WTC11 (cell line): ENCODE data around the gene PTCSC3. TPM values are rescaled to one million over a fixed set of nuclear protein-coding genes. Genes with fewer than 3 reads are reported as not detected.

ENCODE experiments used
- ATAC-seq: fragments of 200-7000 bp; cut with Tn5 transposase; 2 replicates; pipeline ENCODE4 v1.10.0; 2021; ENCODE audit warnings: mild to moderate bottlenecking, moderate library complexity
- CTCF ChIA-PET: fragments of 300-600 bp; sonication (Branson Sonifier 250); formaldehyde crosslinking; loops from one replicate; lab custom pipeline; 2021; ENCODE audit warnings: antibody characterized with exemption; lab: Charles Lee
- POLR2A ChIA-PET: fragments of 350-600 bp; sonication (Branson Sonifier 250); formaldehyde crosslinking; loops from one replicate; lab custom pipeline; 2021; ENCODE audit warnings: antibody characterized with exemption; lab: Charles Lee
- DNase-seq: peaks from one replicate; pipeline ENCODE4 v3.0.0; 2021; ENCODE audit warnings: low spot score
- H3K27ac Mint-ChIP-seq: 2 replicates; pipeline ENCODE4 v1.8.0; 2021; ENCODE audit warnings: mixed read lengths
- H3K27me3 Mint-ChIP-seq: 2 replicates; pipeline ENCODE4 v1.8.0; 2021; ENCODE audit warnings: low read depth, mild to moderate bottlenecking, moderate library complexity, mixed read lengths
- H3K36me3 Mint-ChIP-seq: 2 replicates; pipeline ENCODE4 v1.8.0; 2021; ENCODE audit warnings: mixed read lengths
- H3K4me1 Mint-ChIP-seq: 2 replicates; pipeline ENCODE4 v1.8.0; 2022; ENCODE audit warnings: mixed read lengths
- H3K4me3 Mint-ChIP-seq: 2 replicates; pipeline ENCODE4 v1.8.0; 2021; ENCODE audit warnings: mild to moderate bottlenecking, moderate library complexity, mixed read lengths
- H3K9me3 Mint-ChIP-seq: 2 replicates; pipeline ENCODE4 v1.8.0; 2021; ENCODE audit warnings: mixed read lengths
- ELF4 ChIP-seq: sonication (generic); formaldehyde crosslinking; IDR thresholded peaks from 2 replicates; pipeline ENCODE4 v1.8.1; 2022; ENCODE audit warnings: low read depth, mild to moderate bottlenecking, moderate library complexity, missing genetic modification reagents
- EMX1 ChIP-seq: fragments of 250-450 bp; sonication (Bioruptor Pico); IDR thresholded peaks from 2 replicates; pipeline ENCODE4 v1.8.0; 2021; ENCODE audit warnings: mild to moderate bottlenecking
- GRHL2 ChIP-seq: fragments of 250-450 bp; sonication (Bioruptor Pico); IDR thresholded peaks from 2 replicates; pipeline ENCODE4 v1.8.0; 2022; ENCODE audit warnings: mild to moderate bottlenecking, moderate library complexity; ENCODE audit not compliant: insufficient replicate concordance, severe bottlenecking
- MXD4 ChIP-seq: fragments of 250-450 bp; sonication (Bioruptor Pico); IDR thresholded peaks from 2 replicates; pipeline ENCODE4 v1.8.0; 2021; ENCODE audit warnings: mild to moderate bottlenecking, moderate library complexity, borderline replicate concordance
- TCF7 ChIP-seq: sonication (generic); formaldehyde crosslinking; IDR thresholded peaks from 2 replicates; pipeline ENCODE4 v1.8.0; 2022; ENCODE audit warnings: mild to moderate bottlenecking, low read depth, missing genetic modification reagents, moderate library complexity
- ZBTB21 ChIP-seq: sonication (generic); formaldehyde crosslinking; IDR thresholded peaks from 2 replicates; pipeline ENCODE4 v1.8.1; 2023; ENCODE audit warnings: mild to moderate bottlenecking, missing genetic modification reagents, borderline replicate concordance
- ZNF121 ChIP-seq: sonication (generic); formaldehyde crosslinking; IDR thresholded peaks from 2 replicates; pipeline ENCODE4 v1.8.0; 2023; ENCODE audit warnings: missing genetic modification reagents
- ZNF671 ChIP-seq: fragments of 250-450 bp; sonication (Bioruptor Pico); IDR thresholded peaks from 2 replicates; pipeline ENCODE4 v1.8.0; 2021; ENCODE audit warnings: mild to moderate bottlenecking
- total RNA-seq: library from RNA; stranded (reverse); gene quantifications from 3 replicates; pipeline ENCODE4 v1.2.3, GENCODE V29; 2021
- TF ChIP-seq, protein P1 (sequence below): fragments of 250-450 bp; sonication (Bioruptor Pico); IDR thresholded peaks from 2 replicates; pipeline ENCODE4 v1.9.0; 2021; ENCODE audit warnings: mild to moderate bottlenecking
- TF ChIP-seq, protein P2 (sequence below): sonication (generic); formaldehyde crosslinking; conservative IDR thresholded peaks from 2 replicates; pipeline ENCODE4 v1.8.1; 2022; ENCODE audit warnings: mild to moderate bottlenecking, missing genetic modification reagents
- TF ChIP-seq, protein P3 (sequence below): sonication (generic); formaldehyde crosslinking; IDR thresholded peaks from 2 replicates; pipeline ENCODE4 v1.8.1; 2022; ENCODE audit warnings: low read depth, mild to moderate bottlenecking, moderate library complexity, missing genetic modification reagents, borderline replicate concordance
- TF ChIP-seq, protein P4 (sequence below): fragments of 200-600 bp; IDR thresholded peaks from 2 replicates; pipeline ENCODE4 v1.8.0; 2022; ENCODE audit warnings: antibody characterized with exemption
- TF ChIP-seq, protein P5 (sequence below): sonication (generic); formaldehyde crosslinking; IDR thresholded peaks from 2 replicates; pipeline ENCODE4 v1.8.1; 2023; ENCODE audit warnings: mild to moderate bottlenecking, missing genetic modification reagents, moderate library complexity
- TF ChIP-seq, protein P6 (sequence below): sonication (generic); formaldehyde crosslinking; IDR thresholded peaks from 2 replicates; pipeline ENCODE4 v1.8.0; 2022; ENCODE audit warnings: mild to moderate bottlenecking, missing genetic modification reagents
- TF ChIP-seq, protein P7 (sequence below): fragments of 250-450 bp; sonication (Bioruptor Pico); IDR thresholded peaks from 2 replicates; pipeline ENCODE4 v1.9.0; 2021; ENCODE audit warnings: mild to moderate bottlenecking, borderline replicate concordance
- TF ChIP-seq, protein P8 (sequence below): sonication (generic); formaldehyde crosslinking; IDR thresholded peaks from 2 replicates; pipeline ENCODE4 v1.8.0; 2022; ENCODE audit warnings: mild to moderate bottlenecking, missing genetic modification reagents
- TF ChIP-seq, protein P9 (sequence below): sonication (generic); formaldehyde crosslinking; IDR thresholded peaks from 2 replicates; pipeline ENCODE4 v1.8.1; 2022; ENCODE audit warnings: missing genetic modification reagents, borderline replicate concordance
- TF ChIP-seq, protein P10 (sequence below): sonication (generic); formaldehyde crosslinking; IDR thresholded peaks from 2 replicates; pipeline ENCODE4 v1.8.1; 2023; ENCODE audit warnings: mild to moderate bottlenecking, missing genetic modification reagents

The PTCSC3 gene
- total RNA-seq, 1 experiment from 2014 or later: not detected

DNA sequence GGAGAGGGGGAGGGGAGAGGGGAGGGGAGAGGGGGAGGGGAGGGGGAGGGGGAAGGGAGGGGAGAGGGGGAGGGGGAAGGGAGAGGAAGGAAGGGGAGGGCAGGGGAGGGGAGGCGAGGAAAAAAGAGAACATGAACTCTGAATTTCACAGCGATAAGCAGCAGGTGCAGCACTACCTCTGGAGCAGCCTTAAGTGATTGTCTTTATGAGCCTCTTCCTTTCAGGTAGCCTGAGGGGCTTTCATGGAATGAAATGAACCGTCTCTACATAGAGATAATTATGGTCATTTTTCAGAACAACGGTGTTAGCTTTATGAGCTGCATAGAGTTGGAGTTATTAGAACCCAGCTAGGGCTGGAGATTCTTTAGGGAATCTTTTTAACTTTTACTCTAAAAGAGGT lies 18.1 kb upstream of the PTCSC3 start (continued):
- TF ChIP-seq, protein P1, sequence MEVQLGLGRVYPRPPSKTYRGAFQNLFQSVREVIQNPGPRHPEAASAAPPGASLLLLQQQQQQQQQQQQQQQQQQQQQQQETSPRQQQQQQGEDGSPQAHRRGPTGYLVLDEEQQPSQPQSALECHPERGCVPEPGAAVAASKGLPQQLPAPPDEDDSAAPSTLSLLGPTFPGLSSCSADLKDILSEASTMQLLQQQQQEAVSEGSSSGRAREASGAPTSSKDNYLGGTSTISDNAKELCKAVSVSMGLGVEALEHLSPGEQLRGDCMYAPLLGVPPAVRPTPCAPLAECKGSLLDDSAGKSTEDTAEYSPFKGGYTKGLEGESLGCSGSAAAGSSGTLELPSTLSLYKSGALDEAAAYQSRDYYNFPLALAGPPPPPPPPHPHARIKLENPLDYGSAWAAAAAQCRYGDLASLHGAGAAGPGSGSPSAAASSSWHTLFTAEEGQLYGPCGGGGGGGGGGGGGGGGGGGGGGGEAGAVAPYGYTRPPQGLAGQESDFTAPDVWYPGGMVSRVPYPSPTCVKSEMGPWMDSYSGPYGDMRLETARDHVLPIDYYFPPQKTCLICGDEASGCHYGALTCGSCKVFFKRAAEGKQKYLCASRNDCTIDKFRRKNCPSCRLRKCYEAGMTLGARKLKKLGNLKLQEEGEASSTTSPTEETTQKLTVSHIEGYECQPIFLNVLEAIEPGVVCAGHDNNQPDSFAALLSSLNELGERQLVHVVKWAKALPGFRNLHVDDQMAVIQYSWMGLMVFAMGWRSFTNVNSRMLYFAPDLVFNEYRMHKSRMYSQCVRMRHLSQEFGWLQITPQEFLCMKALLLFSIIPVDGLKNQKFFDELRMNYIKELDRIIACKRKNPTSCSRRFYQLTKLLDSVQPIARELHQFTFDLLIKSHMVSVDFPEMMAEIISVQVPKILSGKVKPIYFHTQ (CRISPR knock-in tag): no peak
- no peak for TF ChIP-seq TCF7 (CRISPR knock-in tag)
- TF ChIP-seq, protein P2, sequence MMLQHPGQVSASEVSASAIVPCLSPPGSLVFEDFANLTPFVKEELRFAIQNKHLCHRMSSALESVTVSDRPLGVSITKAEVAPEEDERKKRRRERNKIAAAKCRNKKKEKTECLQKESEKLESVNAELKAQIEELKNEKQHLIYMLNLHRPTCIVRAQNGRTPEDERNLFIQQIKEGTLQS (CRISPR knock-in tag): no peak
- TF ChIP-seq GRHL2: no peak

DNA sequence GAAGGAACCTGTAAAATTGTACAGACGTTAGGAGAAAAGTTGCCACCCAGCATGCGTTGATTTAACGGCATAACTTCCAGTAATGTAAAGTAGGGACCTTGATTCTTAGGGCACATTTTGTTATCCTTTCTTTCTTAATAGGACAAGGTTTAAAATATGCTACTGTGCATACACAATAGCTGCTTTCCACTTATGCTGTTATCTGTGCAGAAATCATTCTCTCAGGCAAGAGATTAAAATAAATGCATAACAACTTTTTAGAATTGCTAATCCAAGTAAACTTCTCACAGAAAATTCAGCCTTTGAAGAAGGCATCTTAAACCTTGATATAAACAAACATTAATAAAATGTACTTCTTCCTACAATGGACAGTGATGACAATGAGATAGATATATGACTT lies 16.0 kb upstream of the PTCSC3 start:
- ChIA-PET POLR2A (no interaction called here), CTCF (no interaction called here)
- DNase-seq: no peak
- Mint-ChIP-seq H3K36me3 (no peaks in the 10 kb centered on the region), H3K9me3 (no peaks in the 10 kb centered on the region), H3K4me1 (no peaks in the 10 kb centered on the region), H3K27ac (no peak overlapping the region), H3K4me3 (no peak overlapping the region), H3K27me3 (no peaks in the 10 kb centered on the region)
- TF ChIP-seq ZNF121 (no peak), ZBTB21 (CRISPR knock-in tag) (no peak), ZNF671 (CRISPR knock-in tag) (no peak), MXD4 (CRISPR knock-in tag) (no peak), TCF7 (CRISPR knock-in tag) (no peak), ELF4 (CRISPR knock-in tag) (no peak), EMX1 (no peak)
- TF ChIP-seq, protein P3, sequence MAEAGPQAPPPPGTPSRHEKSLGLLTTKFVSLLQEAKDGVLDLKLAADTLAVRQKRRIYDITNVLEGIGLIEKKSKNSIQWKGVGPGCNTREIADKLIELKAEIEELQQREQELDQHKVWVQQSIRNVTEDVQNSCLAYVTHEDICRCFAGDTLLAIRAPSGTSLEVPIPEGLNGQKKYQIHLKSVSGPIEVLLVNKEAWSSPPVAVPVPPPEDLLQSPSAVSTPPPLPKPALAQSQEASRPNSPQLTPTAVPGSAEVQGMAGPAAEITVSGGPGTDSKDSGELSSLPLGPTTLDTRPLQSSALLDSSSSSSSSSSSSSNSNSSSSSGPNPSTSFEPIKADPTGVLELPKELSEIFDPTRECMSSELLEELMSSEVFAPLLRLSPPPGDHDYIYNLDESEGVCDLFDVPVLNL (CRISPR knock-in tag): no peak
- TF ChIP-seq, protein P4, sequence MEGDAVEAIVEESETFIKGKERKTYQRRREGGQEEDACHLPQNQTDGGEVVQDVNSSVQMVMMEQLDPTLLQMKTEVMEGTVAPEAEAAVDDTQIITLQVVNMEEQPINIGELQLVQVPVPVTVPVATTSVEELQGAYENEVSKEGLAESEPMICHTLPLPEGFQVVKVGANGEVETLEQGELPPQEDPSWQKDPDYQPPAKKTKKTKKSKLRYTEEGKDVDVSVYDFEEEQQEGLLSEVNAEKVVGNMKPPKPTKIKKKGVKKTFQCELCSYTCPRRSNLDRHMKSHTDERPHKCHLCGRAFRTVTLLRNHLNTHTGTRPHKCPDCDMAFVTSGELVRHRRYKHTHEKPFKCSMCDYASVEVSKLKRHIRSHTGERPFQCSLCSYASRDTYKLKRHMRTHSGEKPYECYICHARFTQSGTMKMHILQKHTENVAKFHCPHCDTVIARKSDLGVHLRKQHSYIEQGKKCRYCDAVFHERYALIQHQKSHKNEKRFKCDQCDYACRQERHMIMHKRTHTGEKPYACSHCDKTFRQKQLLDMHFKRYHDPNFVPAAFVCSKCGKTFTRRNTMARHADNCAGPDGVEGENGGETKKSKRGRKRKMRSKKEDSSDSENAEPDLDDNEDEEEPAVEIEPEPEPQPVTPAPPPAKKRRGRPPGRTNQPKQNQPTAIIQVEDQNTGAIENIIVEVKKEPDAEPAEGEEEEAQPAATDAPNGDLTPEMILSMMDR: no peak
- TF ChIP-seq, protein P5, sequence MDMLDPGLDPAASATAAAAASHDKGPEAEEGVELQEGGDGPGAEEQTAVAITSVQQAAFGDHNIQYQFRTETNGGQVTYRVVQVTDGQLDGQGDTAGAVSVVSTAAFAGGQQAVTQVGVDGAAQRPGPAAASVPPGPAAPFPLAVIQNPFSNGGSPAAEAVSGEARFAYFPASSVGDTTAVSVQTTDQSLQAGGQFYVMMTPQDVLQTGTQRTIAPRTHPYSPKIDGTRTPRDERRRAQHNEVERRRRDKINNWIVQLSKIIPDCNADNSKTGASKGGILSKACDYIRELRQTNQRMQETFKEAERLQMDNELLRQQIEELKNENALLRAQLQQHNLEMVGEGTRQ: no peak
- TF ChIP-seq, protein P6, sequence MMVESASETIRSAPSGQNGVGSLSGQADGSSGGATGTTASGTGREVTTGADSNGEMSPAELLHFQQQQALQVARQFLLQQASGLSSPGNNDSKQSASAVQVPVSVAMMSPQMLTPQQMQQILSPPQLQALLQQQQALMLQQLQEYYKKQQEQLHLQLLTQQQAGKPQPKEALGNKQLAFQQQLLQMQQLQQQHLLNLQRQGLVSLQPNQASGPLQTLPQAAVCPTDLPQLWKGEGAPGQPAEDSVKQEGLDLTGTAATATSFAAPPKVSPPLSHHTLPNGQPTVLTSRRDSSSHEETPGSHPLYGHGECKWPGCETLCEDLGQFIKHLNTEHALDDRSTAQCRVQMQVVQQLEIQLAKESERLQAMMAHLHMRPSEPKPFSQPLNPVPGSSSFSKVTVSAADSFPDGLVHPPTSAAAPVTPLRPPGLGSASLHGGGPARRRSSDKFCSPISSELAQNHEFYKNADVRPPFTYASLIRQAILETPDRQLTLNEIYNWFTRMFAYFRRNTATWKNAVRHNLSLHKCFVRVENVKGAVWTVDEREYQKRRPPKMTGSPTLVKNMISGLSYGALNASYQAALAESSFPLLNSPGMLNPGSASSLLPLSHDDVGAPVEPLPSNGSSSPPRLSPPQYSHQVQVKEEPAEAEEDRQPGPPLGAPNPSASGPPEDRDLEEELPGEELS (CRISPR knock-in tag): no peak
- TF ChIP-seq, protein P7, sequence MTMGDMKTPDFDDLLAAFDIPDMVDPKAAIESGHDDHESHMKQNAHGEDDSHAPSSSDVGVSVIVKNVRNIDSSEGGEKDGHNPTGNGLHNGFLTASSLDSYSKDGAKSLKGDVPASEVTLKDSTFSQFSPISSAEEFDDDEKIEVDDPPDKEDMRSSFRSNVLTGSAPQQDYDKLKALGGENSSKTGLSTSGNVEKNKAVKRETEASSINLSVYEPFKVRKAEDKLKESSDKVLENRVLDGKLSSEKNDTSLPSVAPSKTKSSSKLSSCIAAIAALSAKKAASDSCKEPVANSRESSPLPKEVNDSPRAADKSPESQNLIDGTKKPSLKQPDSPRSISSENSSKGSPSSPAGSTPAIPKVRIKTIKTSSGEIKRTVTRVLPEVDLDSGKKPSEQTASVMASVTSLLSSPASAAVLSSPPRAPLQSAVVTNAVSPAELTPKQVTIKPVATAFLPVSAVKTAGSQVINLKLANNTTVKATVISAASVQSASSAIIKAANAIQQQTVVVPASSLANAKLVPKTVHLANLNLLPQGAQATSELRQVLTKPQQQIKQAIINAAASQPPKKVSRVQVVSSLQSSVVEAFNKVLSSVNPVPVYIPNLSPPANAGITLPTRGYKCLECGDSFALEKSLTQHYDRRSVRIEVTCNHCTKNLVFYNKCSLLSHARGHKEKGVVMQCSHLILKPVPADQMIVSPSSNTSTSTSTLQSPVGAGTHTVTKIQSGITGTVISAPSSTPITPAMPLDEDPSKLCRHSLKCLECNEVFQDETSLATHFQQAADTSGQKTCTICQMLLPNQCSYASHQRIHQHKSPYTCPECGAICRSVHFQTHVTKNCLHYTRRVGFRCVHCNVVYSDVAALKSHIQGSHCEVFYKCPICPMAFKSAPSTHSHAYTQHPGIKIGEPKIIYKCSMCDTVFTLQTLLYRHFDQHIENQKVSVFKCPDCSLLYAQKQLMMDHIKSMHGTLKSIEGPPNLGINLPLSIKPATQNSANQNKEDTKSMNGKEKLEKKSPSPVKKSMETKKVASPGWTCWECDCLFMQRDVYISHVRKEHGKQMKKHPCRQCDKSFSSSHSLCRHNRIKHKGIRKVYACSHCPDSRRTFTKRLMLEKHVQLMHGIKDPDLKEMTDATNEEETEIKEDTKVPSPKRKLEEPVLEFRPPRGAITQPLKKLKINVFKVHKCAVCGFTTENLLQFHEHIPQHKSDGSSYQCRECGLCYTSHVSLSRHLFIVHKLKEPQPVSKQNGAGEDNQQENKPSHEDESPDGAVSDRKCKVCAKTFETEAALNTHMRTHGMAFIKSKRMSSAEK: no peak
- TF ChIP-seq, protein P8, sequence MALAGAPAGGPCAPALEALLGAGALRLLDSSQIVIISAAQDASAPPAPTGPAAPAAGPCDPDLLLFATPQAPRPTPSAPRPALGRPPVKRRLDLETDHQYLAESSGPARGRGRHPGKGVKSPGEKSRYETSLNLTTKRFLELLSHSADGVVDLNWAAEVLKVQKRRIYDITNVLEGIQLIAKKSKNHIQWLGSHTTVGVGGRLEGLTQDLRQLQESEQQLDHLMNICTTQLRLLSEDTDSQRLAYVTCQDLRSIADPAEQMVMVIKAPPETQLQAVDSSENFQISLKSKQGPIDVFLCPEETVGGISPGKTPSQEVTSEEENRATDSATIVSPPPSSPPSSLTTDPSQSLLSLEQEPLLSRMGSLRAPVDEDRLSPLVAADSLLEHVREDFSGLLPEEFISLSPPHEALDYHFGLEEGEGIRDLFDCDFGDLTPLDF: no peak
- TF ChIP-seq, protein P9, sequence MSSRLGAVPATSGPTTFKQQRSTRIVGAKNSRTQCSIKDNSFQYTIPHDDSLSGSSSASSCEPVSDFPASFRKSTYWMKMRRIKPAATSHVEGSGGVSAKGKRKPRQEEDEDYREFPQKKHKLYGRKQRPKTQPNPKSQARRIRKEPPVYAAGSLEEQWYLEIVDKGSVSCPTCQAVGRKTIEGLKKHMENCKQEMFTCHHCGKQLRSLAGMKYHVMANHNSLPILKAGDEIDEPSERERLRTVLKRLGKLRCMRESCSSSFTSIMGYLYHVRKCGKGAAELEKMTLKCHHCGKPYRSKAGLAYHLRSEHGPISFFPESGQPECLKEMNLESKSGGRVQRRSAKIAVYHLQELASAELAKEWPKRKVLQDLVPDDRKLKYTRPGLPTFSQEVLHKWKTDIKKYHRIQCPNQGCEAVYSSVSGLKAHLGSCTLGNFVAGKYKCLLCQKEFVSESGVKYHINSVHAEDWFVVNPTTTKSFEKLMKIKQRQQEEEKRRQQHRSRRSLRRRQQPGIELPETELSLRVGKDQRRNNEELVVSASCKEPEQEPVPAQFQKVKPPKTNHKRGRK (CRISPR knock-in tag): no peak
- TF ChIP-seq, protein P10, sequence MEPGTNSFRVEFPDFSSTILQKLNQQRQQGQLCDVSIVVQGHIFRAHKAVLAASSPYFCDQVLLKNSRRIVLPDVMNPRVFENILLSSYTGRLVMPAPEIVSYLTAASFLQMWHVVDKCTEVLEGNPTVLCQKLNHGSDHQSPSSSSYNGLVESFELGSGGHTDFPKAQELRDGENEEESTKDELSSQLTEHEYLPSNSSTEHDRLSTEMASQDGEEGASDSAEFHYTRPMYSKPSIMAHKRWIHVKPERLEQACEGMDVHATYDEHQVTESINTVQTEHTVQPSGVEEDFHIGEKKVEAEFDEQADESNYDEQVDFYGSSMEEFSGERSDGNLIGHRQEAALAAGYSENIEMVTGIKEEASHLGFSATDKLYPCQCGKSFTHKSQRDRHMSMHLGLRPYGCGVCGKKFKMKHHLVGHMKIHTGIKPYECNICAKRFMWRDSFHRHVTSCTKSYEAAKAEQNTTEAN (CRISPR knock-in tag): no peak
- no peak for ATAC-seq
